ENCODE measurements around the gene AVEN. TPM values are rescaled to one million over a fixed set of nuclear protein-coding genes. Genes with fewer than 3 reads are reported as not detected.

The AVEN gene
- total RNA-seq (2014; rRNA removed; shearing (Covaris generic)) = 10.3 and 12.1 TPM in 2 replicates
- polyA plus RNA-seq (2016; fragmentation: Nextera tagmentation; extraction: Ambion mirVana) = 7.7 and 9.3 TPM in 2 replicates
- long read RNA-seq, partial matches to known transcripts = 0 of 2 reads
- long read RNA-seq, other reads (novel, unspliced or antisense) = 1 of 2 reads

DNA sequence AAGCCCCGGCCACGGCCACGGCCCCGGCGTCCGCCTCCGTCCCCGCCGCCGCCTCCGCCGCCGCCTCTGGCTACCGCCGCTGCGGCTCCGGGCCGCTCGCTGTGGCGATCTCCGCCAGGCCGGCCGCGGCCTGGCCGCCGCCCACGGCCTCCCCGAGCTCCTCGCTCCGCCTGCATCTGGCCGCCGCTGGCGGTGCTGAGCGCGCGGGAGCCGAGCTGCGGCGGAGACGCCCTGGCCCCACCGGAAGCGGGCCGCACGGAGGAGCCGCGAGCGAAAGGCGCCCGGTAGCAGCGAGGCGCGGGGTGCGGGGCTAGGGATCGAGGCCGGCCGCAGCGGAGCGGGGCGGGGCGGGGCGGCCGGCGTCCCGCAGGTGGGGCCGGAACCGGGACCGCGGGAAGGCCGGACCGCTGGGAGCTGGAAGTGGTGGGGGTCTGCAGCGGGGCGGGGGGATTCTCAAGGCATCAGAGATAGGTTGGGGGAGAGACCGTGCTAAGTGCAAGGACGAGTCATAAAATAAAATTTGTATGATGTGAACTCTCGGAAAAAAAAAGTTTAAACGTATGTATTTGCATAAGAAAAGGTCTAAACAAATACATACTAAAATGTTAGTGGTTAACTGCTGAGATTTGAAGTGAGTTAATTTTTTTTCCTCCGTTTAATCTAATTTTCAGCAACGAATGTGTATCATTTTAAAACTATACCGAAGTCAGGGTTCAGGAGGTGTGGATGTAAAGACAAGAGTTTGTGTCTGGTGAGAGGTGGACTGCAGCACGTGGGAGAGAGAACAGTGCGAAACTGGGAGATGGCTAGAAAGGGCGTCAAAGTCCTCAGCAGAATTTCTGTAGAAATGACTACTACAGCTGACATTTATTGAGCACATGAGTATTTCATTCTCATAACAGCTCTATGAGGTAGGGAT lies at the start of gene AVEN:
AVEN (minus strand) TSS at position 334 of the 919 bp plus-strand sequence; CDS start at position 176, 158 bp downstream.
- peaks cover 7% of the 10 kb centered on the region for H3K79me2 ChIP-seq (replicated peaks; ENCODE audit: insufficient read depth)
- H3F3A ChIP-seq (replicated peaks; ENCODE audit: low read depth) = no peaks in the 10 kb centered on the region
- H3K9me2 ChIP-seq (ENCODE audit: insufficient read depth) = no peaks in the 10 kb centered on the region
- peaks cover 12% of the 10 kb centered on the region for H3K4me1 Mint-ChIP-seq
- H3K4me2 ChIP-seq = peak within 1 kb of the TSS; percentile 88
- H3K4me3 ChIP-seq = peak within 1 kb of the TSS; percentile 90
- no peaks in the 10 kb centered on the region for H3K36me3 Mint-ChIP-seq (ENCODE audit: low read depth)
- DNase-seq (ENCODE audit: low spot score) = peak; percentile 71
- H3K27me3 ChIP-seq (ENCODE audit: insufficient read depth) = peaks cover 45% of the 10 kb centered on the region
- H2AFZ ChIP-seq = peak within 1 kb of the TSS; percentile 99
- no peak within 1 kb of the TSS for H3K27ac ChIP-seq (ENCODE audit: low read depth)
- 0 out of 2 replicates have a peak, but pooled peaks cover 3% of the 10 kb centered on the region for H4K20me1 ChIP-seq (replicated peaks; ENCODE audit: insufficient read depth)
- peak; percentile 82 for ATAC-seq
- H3K27me3 Mint-ChIP-seq (ENCODE audit: insufficient read depth, low read depth, poor library complexity) = peaks cover 29% of the 10 kb centered on the region
- H3K4me1 ChIP-seq (ENCODE audit: insufficient read depth) = peaks cover 9% of the 10 kb centered on the region
- H3K36me3 ChIP-seq (ENCODE audit: insufficient read depth) = no peaks in the 10 kb centered on the region
- H3K9me3 Mint-ChIP-seq = no peaks in the 10 kb centered on the region
- TF ChIP-seq STAT1 (IDR thresholded peaks at IDR 0.05; ENCODE audit: unreplicated experiment) (no peak), CREB1 (CRISPR knock-in tag; IDR thresholded peaks at IDR 0.05; ENCODE audit: low read depth) (no peak), ZNF462 (CRISPR knock-in tag; IDR thresholded peaks at IDR 0.05) (no peak), CTCF (conservative IDR thresholded peaks at IDR 0.05; ENCODE audit: low read depth in 2 of 2) (no peak), EZH2 (IDR thresholded peaks at IDR 0.05; ENCODE audit: low read depth, unreplicated experiment) (no peak), ZNF331 (CRISPR knock-in tag; IDR thresholded peaks at IDR 0.05; ENCODE audit: low read depth) (no peak), ZNF114 (CRISPR knock-in tag; IDR thresholded peaks at IDR 0.05) (no peak), POLR2AphosphoS5 (IDR thresholded peaks at IDR 0.05; ENCODE audit: low read depth) (no peak), NANOG (IDR thresholded peaks at IDR 0.05; ENCODE audit: borderline replicate concordance) (no peak), EZH2phosphoT487 (IDR thresholded peaks at IDR 0.05; ENCODE audit: unreplicated experiment) (no peak), JUNB (IDR thresholded peaks at IDR 0.05; ENCODE audit: unreplicated experiment) (no peak)
- TF ChIP-seq, protein P1, sequence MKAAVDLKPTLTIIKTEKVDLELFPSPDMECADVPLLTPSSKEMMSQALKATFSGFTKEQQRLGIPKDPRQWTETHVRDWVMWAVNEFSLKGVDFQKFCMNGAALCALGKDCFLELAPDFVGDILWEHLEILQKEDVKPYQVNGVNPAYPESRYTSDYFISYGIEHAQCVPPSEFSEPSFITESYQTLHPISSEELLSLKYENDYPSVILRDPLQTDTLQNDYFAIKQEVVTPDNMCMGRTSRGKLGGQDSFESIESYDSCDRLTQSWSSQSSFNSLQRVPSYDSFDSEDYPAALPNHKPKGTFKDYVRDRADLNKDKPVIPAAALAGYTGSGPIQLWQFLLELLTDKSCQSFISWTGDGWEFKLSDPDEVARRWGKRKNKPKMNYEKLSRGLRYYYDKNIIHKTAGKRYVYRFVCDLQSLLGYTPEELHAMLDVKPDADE (IDR thresholded peaks at IDR 0.05) = no peak
- TF ChIP-seq, protein P2, sequence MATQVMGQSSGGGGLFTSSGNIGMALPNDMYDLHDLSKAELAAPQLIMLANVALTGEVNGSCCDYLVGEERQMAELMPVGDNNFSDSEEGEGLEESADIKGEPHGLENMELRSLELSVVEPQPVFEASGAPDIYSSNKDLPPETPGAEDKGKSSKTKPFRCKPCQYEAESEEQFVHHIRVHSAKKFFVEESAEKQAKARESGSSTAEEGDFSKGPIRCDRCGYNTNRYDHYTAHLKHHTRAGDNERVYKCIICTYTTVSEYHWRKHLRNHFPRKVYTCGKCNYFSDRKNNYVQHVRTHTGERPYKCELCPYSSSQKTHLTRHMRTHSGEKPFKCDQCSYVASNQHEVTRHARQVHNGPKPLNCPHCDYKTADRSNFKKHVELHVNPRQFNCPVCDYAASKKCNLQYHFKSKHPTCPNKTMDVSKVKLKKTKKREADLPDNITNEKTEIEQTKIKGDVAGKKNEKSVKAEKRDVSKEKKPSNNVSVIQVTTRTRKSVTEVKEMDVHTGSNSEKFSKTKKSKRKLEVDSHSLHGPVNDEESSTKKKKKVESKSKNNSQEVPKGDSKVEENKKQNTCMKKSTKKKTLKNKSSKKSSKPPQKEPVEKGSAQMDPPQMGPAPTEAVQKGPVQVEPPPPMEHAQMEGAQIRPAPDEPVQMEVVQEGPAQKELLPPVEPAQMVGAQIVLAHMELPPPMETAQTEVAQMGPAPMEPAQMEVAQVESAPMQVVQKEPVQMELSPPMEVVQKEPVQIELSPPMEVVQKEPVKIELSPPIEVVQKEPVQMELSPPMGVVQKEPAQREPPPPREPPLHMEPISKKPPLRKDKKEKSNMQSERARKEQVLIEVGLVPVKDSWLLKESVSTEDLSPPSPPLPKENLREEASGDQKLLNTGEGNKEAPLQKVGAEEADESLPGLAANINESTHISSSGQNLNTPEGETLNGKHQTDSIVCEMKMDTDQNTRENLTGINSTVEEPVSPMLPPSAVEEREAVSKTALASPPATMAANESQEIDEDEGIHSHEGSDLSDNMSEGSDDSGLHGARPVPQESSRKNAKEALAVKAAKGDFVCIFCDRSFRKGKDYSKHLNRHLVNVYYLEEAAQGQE (IDR thresholded peaks at IDR 0.05; ENCODE audit: unreplicated experiment) = no peak
- H3K4me3 Mint-ChIP-seq = peak within 1 kb of the TSS; percentile 90
- H3K27ac Mint-ChIP-seq = no peak within 1 kb of the TSS

Data from GM23338 (cell line).